ENCODE measurements around the gene SQSTM1. TPM values are rescaled to one million over a fixed set of nuclear protein-coding genes. Genes with fewer than 3 reads are reported as not detected.
A peak's percentile ranks its signal among the peaks of the same experiment; 100 is the strongest.

Gene SQSTM1
- total and polyA plus RNA-seq, 2 of the 8 experiments (the other 6 are each of a cell fraction or from before 2014, with no cell fraction given): 78.6 to 110 TPM

MicroRNAs within 50 kb of the gene (microRNA counts, 767-probe panel; counts per million panel counts)
- 879 counts per million, percentile 95 among the panel's probes with 10 or more counts for microRNA hsa-miR-1229

Small RNA genes lying within 50 kb of the gene (microRNA-seq; reads per million reads assigned to microRNA genes)
- gene MIR1229 (ENCODE audit: borderline microRNAs expressed in 2 of 2, borderline number of aligned reads in 2 of 2, borderline replicate concordance in 1 of 2): 0.23 to 3.2 reads per million in 2 experiments

Small RNA genes lying within 50 kb of the gene (small RNA-seq; reads per million reads assigned to genes)
- gene MIR1229 (ENCODE audit: insufficient read depth): 0.51 reads per million
- not detected for gene RF00019 (ENCODE audit: insufficient read depth)

Other genes starting within 250 kb of the SQSTM1 start
- 720 and 735 TPM in 2 replicates for gene HNRNPH1, start 197.2 kb upstream of the SQSTM1 start, total RNA-seq (2021; fragmentation: NEBNext Ultra II Directional; extraction: Animal tissue kit (Norgen Biotek cat#: 25700))
- gene HNRNPH1, start 197.2 kb upstream of the SQSTM1 start, polyA plus RNA-seq (2011; rRNA removed): 130 and 170 TPM in 2 replicates
- 0.39 and 1.4 TPM in 2 replicates for gene CBY3, start 139.9 kb upstream of the SQSTM1 start, total RNA-seq (2021; fragmentation: NEBNext Ultra II Directional; extraction: Animal tissue kit (Norgen Biotek cat#: 25700))
- gene CBY3, start 139.9 kb upstream of the SQSTM1 start, polyA plus RNA-seq (2011; rRNA removed): 0.38 and 0.39 TPM in 2 replicates
- 659 and 691 TPM in 2 replicates for gene CANX, start 121.9 kb upstream of the SQSTM1 start, total RNA-seq (2021; fragmentation: NEBNext Ultra II Directional; extraction: Animal tissue kit (Norgen Biotek cat#: 25700))
- 128 and 136 TPM in 2 replicates for gene CANX, start 121.9 kb upstream of the SQSTM1 start, polyA plus RNA-seq (2011; rRNA removed)
- 41.9 and 45.6 TPM in 2 replicates for gene MAML1, start 88.1 kb upstream of the SQSTM1 start, total RNA-seq (2021; fragmentation: NEBNext Ultra II Directional; extraction: Animal tissue kit (Norgen Biotek cat#: 25700))
- 17.1 and 21.8 TPM in 2 replicates for gene MAML1, start 88.1 kb upstream of the SQSTM1 start, polyA plus RNA-seq (2011; rRNA removed)
- gene LTC4S, start 26.9 kb upstream of the SQSTM1 start, total RNA-seq (2021; fragmentation: NEBNext Ultra II Directional; extraction: Animal tissue kit (Norgen Biotek cat#: 25700)): 1.1 and 2.2 TPM in 2 replicates
- 3.7 and 3.8 TPM in 2 replicates for gene LTC4S, start 26.9 kb upstream of the SQSTM1 start, polyA plus RNA-seq (2011; rRNA removed)
- 112 and 116 TPM in 2 replicates for gene MGAT4B, start 14.0 kb upstream of the SQSTM1 start, total RNA-seq (2021; fragmentation: NEBNext Ultra II Directional; extraction: Animal tissue kit (Norgen Biotek cat#: 25700))
- gene MGAT4B, start 14.0 kb upstream of the SQSTM1 start, polyA plus RNA-seq (2011; rRNA removed): 128 and 182 TPM in 2 replicates
- gene MRNIP, start 37.9 kb downstream of the SQSTM1 start, total RNA-seq (2021; fragmentation: NEBNext Ultra II Directional; extraction: Animal tissue kit (Norgen Biotek cat#: 25700)): 22.2 and 29.6 TPM in 2 replicates
- 29.6 and 42.5 TPM in 2 replicates for gene MRNIP, start 37.9 kb downstream of the SQSTM1 start, polyA plus RNA-seq (2011; rRNA removed)
- gene TBC1D9B, start 87.0 kb downstream of the SQSTM1 start, total RNA-seq (2021; fragmentation: NEBNext Ultra II Directional; extraction: Animal tissue kit (Norgen Biotek cat#: 25700)): 49.9 and 57.1 TPM in 2 replicates
- gene TBC1D9B, start 87.0 kb downstream of the SQSTM1 start, polyA plus RNA-seq (2011; rRNA removed): 33.6 and 46.3 TPM in 2 replicates

Measured in H1 (cell line).